B cell (primary cell): ENCODE data around the gene RCC2. TPM values are rescaled to one million over a fixed set of nuclear protein-coding genes. Genes with fewer than 3 reads are reported as not detected.

Experiments
- ATAC-seq: fragments of 200-7000 bp; cut with Tn5 transposase; one replicate; pipeline ENCODE4 v1.10.0; 2021; ENCODE audit warnings: low read depth, mild to moderate bottlenecking, moderate number of reproducible peaks, moderate library complexity
- CTCF ChIA-PET: fragments of 350-600 bp; sonication (Branson Sonifier 250); formaldehyde crosslinking; loops from one replicate; lab custom pipeline; 2021; ENCODE audit warnings: antibody characterized with exemption, inconsistent platforms; lab: Charles Lee
- POLR2A ChIA-PET: fragments of 350-600 bp; sonication (Branson Sonifier 250); formaldehyde crosslinking; loops from one replicate; lab custom pipeline; 2021; ENCODE audit warnings: antibody characterized with exemption; lab: Charles Lee
- DNase-seq: peaks from one replicate; pipeline ENCODE4 v3.0.0; 2013
- H2AFZ ChIP-seq: 2 replicates; pipeline ENCODE4 v1.6.1; 2012; ENCODE audit warnings: mild to moderate bottlenecking, low read depth, low read length; ENCODE audit not compliant: insufficient read depth, poor library complexity, severe bottlenecking
- H3K27ac ChIP-seq, 2 donors: 1 replicate in 1 of 2; 2 replicates in 1 of 2; pipeline ENCODE4 v1.5.1; 2012 to 2013; ENCODE audit warnings: low read length in 2 of 2, mild to moderate bottlenecking in 2 of 2, moderate library complexity in 1 of 2
- H3K27me3 ChIP-seq, 4 experiments: fragments of 200-600 bp in 1 of 4; sonication (generic) in 1 of 4; replicated peaks in 1 of 4; 1 replicate in 2 of 4; 2 replicates in 2 of 4; pipeline versions ENCODE4 v1.6.1 to v1.7.0; 2013 to 2016; ENCODE audit warnings: low read length in 3 of 4, mild to moderate bottlenecking in 2 of 4, mixed read lengths in 1 of 4, moderate library complexity in 1 of 4; ENCODE audit not compliant: insufficient read depth in 4 of 4, control insufficient read depth in 3 of 4; ENCODE audit errors: control extremely low read depth in 1 of 4
- H3K36me3 ChIP-seq, 2 experiments: replicated peaks in 1 of 2; 1 replicate in 1 of 2; 2 replicates in 1 of 2; pipeline versions ENCODE4 v1.6.1 to v1.7.1; 2013; ENCODE audit warnings: low read length in 1 of 2; ENCODE audit not compliant: insufficient read depth in 2 of 2, control insufficient read depth in 1 of 2; ENCODE audit errors: control extremely low read depth in 1 of 2, extremely low read depth in 1 of 2
- H3K4me1 ChIP-seq, 2 donors: fragments of 200-600 bp in 1 of 2; sonication (generic) in 1 of 2; 1 replicate in 1 of 2; 2 replicates in 1 of 2; pipeline versions ENCODE4 v1.5.1 to v1.6.1; 2013 to 2017; ENCODE audit warnings: low read length in 2 of 2; ENCODE audit not compliant: control insufficient read depth in 2 of 2, insufficient read depth in 2 of 2
- H3K4me2 ChIP-seq: replicated peaks from 2 replicates; pipeline ENCODE3; 2012; ENCODE audit warnings: mild to moderate bottlenecking, low read depth, low read length; ENCODE audit not compliant: poor library complexity, severe bottlenecking
- H3K4me3 ChIP-seq, 5 experiments: fragments of 200-600 bp in 1 of 5; sonication (generic) in 1 of 5; 1 replicate in 3 of 5; 2 replicates in 2 of 5; pipeline versions ENCODE4 v1.5.1 to v1.7.0; 2011 to 2016; ENCODE audit warnings: low read length in 4 of 5, mild to moderate bottlenecking in 4 of 5, low read depth in 2 of 5, control low read depth in 1 of 5, moderate library complexity in 1 of 5; ENCODE audit not compliant: insufficient read depth in 1 of 5; ENCODE audit errors: control extremely low read depth in 1 of 5, extremely low read depth in 1 of 5
- H3K79me2 ChIP-seq: fragments of 200-600 bp; sonication (generic); one replicate; pipeline ENCODE4 v1.6.0; 2016; ENCODE audit warnings: low read length; ENCODE audit not compliant: control insufficient read depth, insufficient read depth
- H3K9ac ChIP-seq: fragments of 200-600 bp; sonication (generic); 2 replicates; pipeline ENCODE4 v1.6.1; 2017; ENCODE audit warnings: mild to moderate bottlenecking, low read length, moderate library complexity
- H3K9me3 ChIP-seq, 3 donors: one replicate each; pipeline versions ENCODE4 v1.6.1 to v1.7.1; 2013; ENCODE audit warnings: low read length in 2 of 3; ENCODE audit not compliant: control insufficient read depth in 2 of 3, insufficient read depth in 1 of 3; ENCODE audit errors: control extremely low read depth in 1 of 3
- H4K20me1 ChIP-seq: 2 replicates; pipeline ENCODE4 v1.6.0; 2012; ENCODE audit warnings: mild to moderate bottlenecking, low read length; ENCODE audit not compliant: insufficient read depth, control insufficient read depth, poor library complexity, severe bottlenecking
- H3K27ac Mint-ChIP-seq: one replicate; pipeline ENCODE4 v1.8.0; 2021; ENCODE audit warnings: mixed read lengths
- H3K27me3 Mint-ChIP-seq: one replicate; pipeline ENCODE4 v1.8.0; 2021; ENCODE audit warnings: mixed read lengths
- H3K4me1 Mint-ChIP-seq: one replicate; pipeline ENCODE4 v1.8.0; 2021; ENCODE audit warnings: mixed read lengths
- H3K4me3 Mint-ChIP-seq: one replicate; pipeline ENCODE4 v1.8.0; 2021; ENCODE audit warnings: mixed read lengths
- H3K9me3 Mint-ChIP-seq: one replicate; pipeline ENCODE4 v1.8.0; 2022; ENCODE audit warnings: mixed read lengths; ENCODE audit not compliant: insufficient read depth
- EZH2 ChIP-seq: IDR thresholded peaks from 2 replicates; pipeline ENCODE4 v1.6.1; 2012; ENCODE audit warnings: borderline replicate concordance, low read depth, mild to moderate bottlenecking, moderate library complexity, low read length; ENCODE audit not compliant: insufficient read depth, poor library complexity, severe bottlenecking
- WGBS: methylation state at CpG from one replicate; pipeline ENCODE4 v1.1.5; 2013; ENCODE audit warnings: missing lambda C conversion rate; ENCODE audit not compliant: insufficient coverage; 5-methylcytosine and 5-hydroxymethylcytosine counted together
- intact Hi-C: fragments of 100-400 bp; cut with micrococcal nuclease; formaldehyde crosslinking; loops from one replicate; pipeline ENCODE4 v1.10.0; 2022
- polyA plus RNA-seq: library from polyadenylated mRNA; depleted of rRNA; stranded (reverse); fragments of >200 nt; gene quantifications from 2 replicates; pipeline ENCODE4 v1.2.3, GENCODE V29; 2012
- total RNA-seq, 2 donors: library from RNA; stranded (reverse); fragments of 120-200 nt in 1 of 2; gene quantifications; 1 replicate in 1 of 2; 2 replicates in 1 of 2; pipeline versions ENCODE4 v1.2.3 to v1.2.4, GENCODE V29; 2013 to 2022
- TF ChIP-seq, protein P1 (sequence below): fragments of 200-600 bp; IDR thresholded peaks from one replicate; pipeline ENCODE4 v1.8.0; 2022; ENCODE audit warnings: antibody characterized with exemption, mild to moderate bottlenecking

Gene RCC2
- total and polyA plus RNA-seq, 2 donors (not counting 1 experiment from before 2014, with no cell fraction given), result 48.9 to 76.9 TPM

DNA sequence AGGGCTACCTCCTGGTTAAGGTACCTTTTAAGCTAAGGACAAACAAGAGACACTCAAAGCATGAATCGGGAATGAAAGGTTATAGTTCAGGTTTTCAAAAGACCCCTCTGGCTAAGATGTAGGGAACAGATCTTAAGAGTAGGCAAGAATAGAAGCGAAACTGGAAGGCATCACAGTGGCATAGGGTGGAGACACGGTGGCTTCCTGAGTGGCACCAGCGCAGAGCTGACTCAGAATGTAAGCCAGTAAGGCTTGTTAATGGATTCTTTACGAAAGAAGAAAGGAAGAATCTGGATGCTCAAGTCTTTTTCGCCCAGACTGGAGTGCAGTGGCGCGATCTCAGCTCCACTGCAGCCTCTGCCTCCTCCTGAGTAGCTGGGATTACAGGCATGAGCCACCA, 46.2 kb downstream of the RCC2 start:
- no peaks in the 10 kb centered on the region for H3K79me2 ChIP-seq
- no peak overlapping the region for H3K4me3 ChIP-seq
- H3K9ac ChIP-seq, result no peak overlapping the region
- intact Hi-C loops, result no loop called here
- ChIA-PET POLR2A (no interaction called here), CTCF (interaction anchor here (1.3 kb wide), 1 partner anchor 8 kb away, joined by 3 read pairs; no protein-coding TSS in a partner anchor)
- H3K9me3 ChIP-seq, result no peaks in the 10 kb centered on the region
- H2AFZ ChIP-seq, result no peak overlapping the region
- Mint-ChIP-seq H3K4me3 (no peak overlapping the region), H3K9me3 (no peaks in the 10 kb centered on the region), H3K4me1 (no peaks in the 10 kb centered on the region), H3K27me3 (peaks cover 4% of the 10 kb centered on the region), H3K27ac (no peak overlapping the region)
- TF ChIP-seq, protein P1, sequence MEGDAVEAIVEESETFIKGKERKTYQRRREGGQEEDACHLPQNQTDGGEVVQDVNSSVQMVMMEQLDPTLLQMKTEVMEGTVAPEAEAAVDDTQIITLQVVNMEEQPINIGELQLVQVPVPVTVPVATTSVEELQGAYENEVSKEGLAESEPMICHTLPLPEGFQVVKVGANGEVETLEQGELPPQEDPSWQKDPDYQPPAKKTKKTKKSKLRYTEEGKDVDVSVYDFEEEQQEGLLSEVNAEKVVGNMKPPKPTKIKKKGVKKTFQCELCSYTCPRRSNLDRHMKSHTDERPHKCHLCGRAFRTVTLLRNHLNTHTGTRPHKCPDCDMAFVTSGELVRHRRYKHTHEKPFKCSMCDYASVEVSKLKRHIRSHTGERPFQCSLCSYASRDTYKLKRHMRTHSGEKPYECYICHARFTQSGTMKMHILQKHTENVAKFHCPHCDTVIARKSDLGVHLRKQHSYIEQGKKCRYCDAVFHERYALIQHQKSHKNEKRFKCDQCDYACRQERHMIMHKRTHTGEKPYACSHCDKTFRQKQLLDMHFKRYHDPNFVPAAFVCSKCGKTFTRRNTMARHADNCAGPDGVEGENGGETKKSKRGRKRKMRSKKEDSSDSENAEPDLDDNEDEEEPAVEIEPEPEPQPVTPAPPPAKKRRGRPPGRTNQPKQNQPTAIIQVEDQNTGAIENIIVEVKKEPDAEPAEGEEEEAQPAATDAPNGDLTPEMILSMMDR, result no peak
- TF ChIP-seq EZH2, result no peak
- 67% methylated on average over 8 of the region's 8 CpGs for WGBS
- no peaks in the 10 kb centered on the region for H4K20me1 ChIP-seq
- H3K36me3 ChIP-seq, result no peaks in the 10 kb centered on the region
- no peak overlapping the region for H3K4me2 ChIP-seq
- H3K27ac ChIP-seq, result no peak overlapping the region
- peaks cover 0 to 3% (median 0%) of the 10 kb centered on the region in 4 experiments for H3K27me3 ChIP-seq
- H3K4me1 ChIP-seq, result no peaks in the 10 kb centered on the region
- ATAC-seq (no peak), DNase-seq (no peak)

DNA sequence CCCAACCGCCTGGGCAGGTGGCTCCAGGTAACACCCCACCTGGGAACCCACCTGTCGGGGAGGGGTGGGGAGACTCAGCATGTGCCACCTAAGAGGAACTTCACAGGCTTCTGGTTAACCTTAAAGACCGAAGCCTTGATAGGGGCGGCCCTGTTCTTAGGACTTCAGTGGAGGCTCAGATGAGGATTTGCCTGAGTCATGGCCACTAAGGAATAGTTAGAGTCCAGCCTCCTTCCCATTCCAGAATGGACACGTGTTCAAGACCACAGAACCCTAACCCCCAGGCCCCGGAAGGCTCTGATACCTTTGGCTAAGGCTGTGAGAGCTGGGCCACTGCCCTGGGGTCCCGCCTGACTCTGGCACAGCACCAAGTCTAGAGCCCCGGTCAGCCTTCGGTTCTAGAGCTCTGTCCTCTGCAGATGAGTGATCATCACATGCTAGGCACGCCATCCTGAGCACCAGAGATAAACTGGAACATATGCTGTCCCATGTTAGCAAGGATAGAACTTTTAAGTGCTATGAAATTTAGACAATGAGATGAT, 47.2 kb downstream of the RCC2 start:
- H3K36me3 ChIP-seq, result no peaks in the 10 kb centered on the region
- TF ChIP-seq EZH2, result no peak
- TF ChIP-seq, protein P1, result no peak
- Mint-ChIP-seq H3K27ac (no peak overlapping the region), H3K4me1 (no peaks in the 10 kb centered on the region), H3K27me3 (peaks cover 4% of the 10 kb centered on the region), H3K9me3 (no peaks in the 10 kb centered on the region), H3K4me3 (no peak overlapping the region)
- no peak overlapping the region for H3K4me2 ChIP-seq
- H3K27me3 ChIP-seq, result peaks cover 0 to 3% (median 0%) of the 10 kb centered on the region in 4 experiments
- no peak overlapping the region for H3K9ac ChIP-seq
- DNase-seq, result no peak
- no peak for ATAC-seq
- POLR2A ChIA-PET, result no interaction called here
- CTCF ChIA-PET, result interaction anchor here (1.3 kb wide), 1 partner anchor 13 kb away, joined by 3 read pairs; no protein-coding TSS in a partner anchor
- intact Hi-C loops, result no loop called here
- H3K79me2 ChIP-seq, result no peaks in the 10 kb centered on the region
- no peak overlapping the region for H3K27ac ChIP-seq
- H3K4me3 ChIP-seq, result no peak overlapping the region
- WGBS, result 82% methylated on average over 10 of the region's 10 CpGs
- no peaks in the 10 kb centered on the region for H4K20me1 ChIP-seq
- H3K9me3 ChIP-seq, result no peaks in the 10 kb centered on the region
- H3K4me1 ChIP-seq, result no peaks in the 10 kb centered on the region
- no peak overlapping the region for H2AFZ ChIP-seq
